Heart left ventricle (tissue), 13 donors: ENCODE measurements around the gene CNP.

Experiments
- POLR2A ChIP-seq, 2 donors: fragments of 450-650 bp; IDR thresholded peaks; one replicate each; pipeline ENCODE4 v1.6.1; 2017; ENCODE audit warnings: antibody characterized with exemption in 2 of 2, mild to moderate bottlenecking in 2 of 2, moderate library complexity in 2 of 2
- TF ChIP-seq, protein P1 (sequence below), 12 donors: fragments of 200-600 bp; sonication (generic) in 4 of 12; IDR thresholded peaks; one replicate each; pipeline versions ENCODE4 v1.5.0 to v1.8.0; 2018 to 2022; ENCODE audit warnings: antibody characterized with exemption in 12 of 12, mild to moderate bottlenecking in 5 of 12
- donor health status: ischemic (EF 13 %, LVEDD 7.1; RV severe dilation, severe dysfunction).
- donor health status: DM: no; HTN: yes; CAD: no.
- donor health status: DM: no; HTN: no; CAD: no.
- donor health status: ischemic (EF 25% LVEDD 6.9; RV normal size, moderate dysfunction).
- donor health status: ischemic (EF 25% LVEDD 5.7; RV mildly dilated, moderate dysfunction).
- donor health status: ischemic (EF 35%, LVEDD 5.7; RV mildly dilated, moderate dysfunction).
- donor health status: nonischemic (EF 11% LVEDD 7.7; RV severe dilation, severe dysfunction).
- donor health status: DM: yes; HTN: yes; CAD: no.
- donor health status: PGD.
- donor health status: ischemic (EF 29% LVEDD 5.4; RV normal size, mild dysfunction).
- donor health status: nonischemic (EF 23%, LVEDD 6.1; RV moderate dilation, normal function).

DNA sequence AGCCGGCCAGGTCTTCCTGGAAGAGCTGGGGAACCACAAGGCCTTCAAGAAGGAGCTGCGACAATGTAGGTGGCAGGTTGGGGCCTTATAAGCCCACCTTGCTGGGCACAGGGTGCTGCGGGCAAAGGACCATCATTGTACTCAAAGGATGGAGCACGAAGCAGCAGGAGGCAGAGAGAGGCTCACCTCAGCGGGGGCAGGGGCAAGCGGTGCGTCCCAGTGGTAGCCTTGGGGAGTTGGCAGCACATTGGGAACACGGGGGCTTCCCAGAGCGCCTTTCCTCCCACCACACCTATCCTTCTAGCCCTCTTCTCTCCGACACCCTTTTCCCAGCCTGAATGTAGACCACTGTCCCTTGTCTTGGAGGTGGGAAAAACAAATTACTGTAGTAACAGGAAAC is 2.1 kb downstream of the CNP start:
- TF ChIP-seq POLR2A (IDR thresholded peaks at IDR 0.05), result no peak
- TF ChIP-seq, protein P1, sequence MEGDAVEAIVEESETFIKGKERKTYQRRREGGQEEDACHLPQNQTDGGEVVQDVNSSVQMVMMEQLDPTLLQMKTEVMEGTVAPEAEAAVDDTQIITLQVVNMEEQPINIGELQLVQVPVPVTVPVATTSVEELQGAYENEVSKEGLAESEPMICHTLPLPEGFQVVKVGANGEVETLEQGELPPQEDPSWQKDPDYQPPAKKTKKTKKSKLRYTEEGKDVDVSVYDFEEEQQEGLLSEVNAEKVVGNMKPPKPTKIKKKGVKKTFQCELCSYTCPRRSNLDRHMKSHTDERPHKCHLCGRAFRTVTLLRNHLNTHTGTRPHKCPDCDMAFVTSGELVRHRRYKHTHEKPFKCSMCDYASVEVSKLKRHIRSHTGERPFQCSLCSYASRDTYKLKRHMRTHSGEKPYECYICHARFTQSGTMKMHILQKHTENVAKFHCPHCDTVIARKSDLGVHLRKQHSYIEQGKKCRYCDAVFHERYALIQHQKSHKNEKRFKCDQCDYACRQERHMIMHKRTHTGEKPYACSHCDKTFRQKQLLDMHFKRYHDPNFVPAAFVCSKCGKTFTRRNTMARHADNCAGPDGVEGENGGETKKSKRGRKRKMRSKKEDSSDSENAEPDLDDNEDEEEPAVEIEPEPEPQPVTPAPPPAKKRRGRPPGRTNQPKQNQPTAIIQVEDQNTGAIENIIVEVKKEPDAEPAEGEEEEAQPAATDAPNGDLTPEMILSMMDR (IDR thresholded peaks at IDR 0.05), result no peak
